ENCODE measurements around the gene BST2. TPM values are rescaled to one million over a fixed set of nuclear protein-coding genes. Genes with fewer than 3 reads are reported as not detected.
A peak's percentile ranks its signal among the peaks of the same experiment; 100 is the strongest.

BST2 gene
- total RNA-seq, 1 experiment from 2014 or later = 98.4 TPM

DNA sequence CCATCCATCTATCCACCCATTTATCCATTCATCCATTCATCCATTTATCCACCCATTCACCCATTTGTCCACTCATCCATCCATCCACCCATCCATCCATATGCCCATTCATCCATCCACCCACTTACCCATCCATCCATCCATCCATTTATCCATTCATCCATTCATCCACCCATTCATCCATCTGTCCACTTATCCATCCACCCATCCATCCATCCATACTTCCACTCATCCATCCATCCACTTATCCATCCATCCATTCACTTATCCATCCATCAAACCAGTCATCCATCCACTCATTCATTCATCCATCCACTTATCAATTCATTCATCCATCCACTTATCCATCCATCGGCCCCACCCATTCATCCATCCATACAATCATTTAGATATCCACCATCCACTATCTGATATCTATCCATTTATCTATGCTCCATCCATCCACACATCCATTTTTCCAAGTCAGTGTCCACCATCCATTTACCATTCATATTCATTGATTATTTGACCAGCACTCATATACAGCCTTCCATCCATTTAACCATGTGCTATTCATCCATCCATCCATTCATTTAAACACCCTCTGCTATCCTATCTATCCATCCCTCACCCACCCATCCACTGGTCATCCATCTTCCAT, 40.2 kb upstream of the BST2 start:
- Mint-ChIP-seq H3K36me3 (ENCODE audit: insufficient read depth, unreplicated experiment) (no peaks in the 10 kb centered on the region), H3K27ac (ENCODE audit: unreplicated experiment) (no peak overlapping the region), H3K4me3 (ENCODE audit: unreplicated experiment) (no peak overlapping the region), H3K27me3 (ENCODE audit: insufficient read depth, unreplicated experiment) (no peaks in the 10 kb centered on the region), H3K9me3 (ENCODE audit: unreplicated experiment) (no peaks in the 10 kb centered on the region), H3K4me1 (ENCODE audit: low read depth, unreplicated experiment) (no peaks in the 10 kb centered on the region)
- CTCF ChIA-PET = interaction anchor here (0.6 kb wide), 1 partner anchor 535 kb away, joined by 3 read pairs; no protein-coding TSS in a partner anchor
- H3K9me3 ChIP-seq = no peaks in the 10 kb centered on the region
- POLR2A ChIA-PET = no interaction called here
- H3K27me3 ChIP-seq (replicated peaks; ENCODE audit: control insufficient read depth, insufficient read depth, low read length) = no peaks in the 10 kb centered on the region
- intact Hi-C loops (cut with micrococcal nuclease; ENCODE audit: unreplicated experiment) = no loop called here
- H3K4me1 ChIP-seq = no peaks in the 10 kb centered on the region
- TF ChIP-seq, protein P1, sequence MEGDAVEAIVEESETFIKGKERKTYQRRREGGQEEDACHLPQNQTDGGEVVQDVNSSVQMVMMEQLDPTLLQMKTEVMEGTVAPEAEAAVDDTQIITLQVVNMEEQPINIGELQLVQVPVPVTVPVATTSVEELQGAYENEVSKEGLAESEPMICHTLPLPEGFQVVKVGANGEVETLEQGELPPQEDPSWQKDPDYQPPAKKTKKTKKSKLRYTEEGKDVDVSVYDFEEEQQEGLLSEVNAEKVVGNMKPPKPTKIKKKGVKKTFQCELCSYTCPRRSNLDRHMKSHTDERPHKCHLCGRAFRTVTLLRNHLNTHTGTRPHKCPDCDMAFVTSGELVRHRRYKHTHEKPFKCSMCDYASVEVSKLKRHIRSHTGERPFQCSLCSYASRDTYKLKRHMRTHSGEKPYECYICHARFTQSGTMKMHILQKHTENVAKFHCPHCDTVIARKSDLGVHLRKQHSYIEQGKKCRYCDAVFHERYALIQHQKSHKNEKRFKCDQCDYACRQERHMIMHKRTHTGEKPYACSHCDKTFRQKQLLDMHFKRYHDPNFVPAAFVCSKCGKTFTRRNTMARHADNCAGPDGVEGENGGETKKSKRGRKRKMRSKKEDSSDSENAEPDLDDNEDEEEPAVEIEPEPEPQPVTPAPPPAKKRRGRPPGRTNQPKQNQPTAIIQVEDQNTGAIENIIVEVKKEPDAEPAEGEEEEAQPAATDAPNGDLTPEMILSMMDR (IDR thresholded peaks at IDR 0.05; ENCODE audit: insufficient read depth in 1 of 2, low read depth in 1 of 2, low read length in 1 of 2, severe bottlenecking in 1 of 2, unreplicated experiment in 1 of 2) = no peak
- no peak overlapping the region for H3K4me3 ChIP-seq (ENCODE audit: low read depth, low read length)
- H3K36me3 ChIP-seq (ENCODE audit: control insufficient read depth, insufficient read depth, low read length) = no peaks in the 10 kb centered on the region
- DNase-seq = no peak
- BruUV-seq (replicated peaks) = no TSS peak

DNA sequence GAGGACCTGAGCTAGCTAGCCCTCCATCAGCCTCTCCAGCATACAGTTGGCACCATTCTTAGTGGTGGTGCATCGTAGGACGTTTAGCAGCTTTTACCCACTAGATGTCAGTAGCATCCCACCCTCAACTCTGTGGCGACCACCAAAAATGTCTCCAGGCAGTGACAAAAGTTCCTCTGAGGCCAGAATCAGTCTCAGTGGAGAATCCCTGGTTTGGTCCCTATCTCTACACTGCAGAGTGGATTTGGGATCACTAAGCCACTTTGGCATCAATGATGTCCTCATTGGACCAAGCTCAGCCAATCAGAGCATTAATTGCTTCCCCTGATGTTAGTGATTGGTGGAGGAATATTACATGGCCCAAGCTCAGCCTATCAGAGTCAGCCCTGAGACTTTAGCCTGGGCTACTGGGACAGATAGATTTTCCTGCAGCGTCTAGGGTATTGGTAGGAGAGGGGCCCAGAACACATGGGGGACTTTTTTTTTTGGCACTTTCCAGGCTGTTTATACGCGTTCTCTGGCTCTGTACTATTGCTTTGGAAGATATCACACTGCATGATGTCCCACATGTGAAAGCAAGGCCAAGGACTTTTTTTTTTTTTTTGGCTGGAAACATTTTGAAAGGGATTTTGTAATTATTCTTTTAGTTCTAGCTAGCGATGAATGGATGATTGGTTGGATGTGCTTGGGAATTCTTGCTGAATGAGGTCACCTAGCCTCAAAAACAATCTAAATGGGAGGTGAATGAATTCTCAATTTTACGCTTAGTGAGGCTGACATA, 36.0 kb upstream of the BST2 start:
- Mint-ChIP-seq H3K27me3 (ENCODE audit: insufficient read depth, unreplicated experiment) (no peaks in the 10 kb centered on the region), H3K36me3 (ENCODE audit: insufficient read depth, unreplicated experiment) (no peaks in the 10 kb centered on the region), H3K4me3 (ENCODE audit: unreplicated experiment) (no peak overlapping the region), H3K4me1 (ENCODE audit: low read depth, unreplicated experiment) (no peaks in the 10 kb centered on the region), H3K27ac (ENCODE audit: unreplicated experiment) (no peak overlapping the region), H3K9me3 (ENCODE audit: unreplicated experiment) (no peaks in the 10 kb centered on the region)
- TF ChIP-seq, protein P1 (IDR thresholded peaks at IDR 0.05; ENCODE audit: insufficient read depth in 1 of 2, low read depth in 1 of 2, low read length in 1 of 2, severe bottlenecking in 1 of 2, unreplicated experiment in 1 of 2) = peak; percentile 44 to 49
- H3K4me1 ChIP-seq = no peaks in the 10 kb centered on the region
- peak in 1 of 2 experiments; percentile 45 for DNase-seq
- no peaks in the 10 kb centered on the region for H3K36me3 ChIP-seq (ENCODE audit: control insufficient read depth, insufficient read depth, low read length)
- no peak overlapping the region for H3K4me3 ChIP-seq (ENCODE audit: low read depth, low read length)
- no peaks in the 10 kb centered on the region for H3K9me3 ChIP-seq
- ChIA-PET CTCF (interaction anchor here (0.5 to 1.2 kb wide), 5 partner anchors 9 to 408 kb away, joined by 3 to 7 read pairs (median 3); no protein-coding TSS in a partner anchor), POLR2A (no interaction called here)
- intact Hi-C loops (cut with micrococcal nuclease; ENCODE audit: unreplicated experiment) = loop anchor here (1.0 to 5.0 kb wide), 2 partner anchors 25 to 416 kb away; partner anchors contain the start of gene RPL18A
- H3K27me3 ChIP-seq (replicated peaks; ENCODE audit: control insufficient read depth, insufficient read depth, low read length) = no peaks in the 10 kb centered on the region
- BruUV-seq (replicated peaks) = no TSS peak

DNA sequence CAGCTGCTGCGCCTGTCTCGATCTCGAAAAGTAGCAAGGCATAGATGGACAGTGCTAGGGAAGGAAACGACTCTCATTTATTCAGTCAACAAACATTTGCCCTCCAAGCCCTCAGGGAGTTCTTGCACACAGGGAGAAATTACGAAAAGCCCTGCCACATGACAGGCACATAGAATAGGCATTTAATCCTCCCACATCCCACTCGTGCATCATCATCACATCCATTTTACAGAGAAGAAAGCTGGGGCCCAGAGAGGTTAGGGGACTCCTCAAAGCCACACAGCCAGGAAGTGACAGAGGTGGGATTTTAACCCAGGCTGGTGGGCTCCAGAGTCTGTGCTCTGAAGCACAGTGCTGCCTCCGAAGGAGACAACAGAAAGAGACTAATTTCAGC, 31.4 kb upstream of the BST2 start:
- no peak for DNase-seq
- Mint-ChIP-seq H3K4me1 (ENCODE audit: low read depth, unreplicated experiment) (no peaks in the 10 kb centered on the region), H3K9me3 (ENCODE audit: unreplicated experiment) (no peaks in the 10 kb centered on the region), H3K36me3 (ENCODE audit: insufficient read depth, unreplicated experiment) (no peaks in the 10 kb centered on the region), H3K27me3 (ENCODE audit: insufficient read depth, unreplicated experiment) (no peaks in the 10 kb centered on the region), H3K27ac (ENCODE audit: unreplicated experiment) (no peak overlapping the region), H3K4me3 (ENCODE audit: unreplicated experiment) (no peak overlapping the region)
- intact Hi-C loops (cut with micrococcal nuclease; ENCODE audit: unreplicated experiment) = no loop called here
- ChIA-PET CTCF (no interaction called here), POLR2A (no interaction called here)
- Histone ChIP-seq H3K4me1 (no peaks in the 10 kb centered on the region), H3K27me3 (replicated peaks; ENCODE audit: control insufficient read depth, insufficient read depth, low read length) (no peaks in the 10 kb centered on the region), H3K4me3 (ENCODE audit: low read depth, low read length) (no peak overlapping the region), H3K9me3 (no peaks in the 10 kb centered on the region), H3K36me3 (ENCODE audit: control insufficient read depth, insufficient read depth, low read length) (no peaks in the 10 kb centered on the region)
- no TSS peak for BruUV-seq (replicated peaks)
- TF ChIP-seq, protein P1 (IDR thresholded peaks at IDR 0.05; ENCODE audit: insufficient read depth in 1 of 2, low read depth in 1 of 2, low read length in 1 of 2, severe bottlenecking in 1 of 2, unreplicated experiment in 1 of 2) = no peak

Measured in Caco-2 (cell line).